B cell (primary cell): ENCODE measurements around the gene UBASH3B. TPM values are rescaled to one million over a fixed set of nuclear protein-coding genes. Genes with fewer than 3 reads are reported as not detected.

ENCODE experiments used
- ATAC-seq: fragments of 200-7000 bp; cut with Tn5 transposase; one replicate; pipeline ENCODE4 v1.10.0; 2021; ENCODE audit warnings: low read depth, mild to moderate bottlenecking, moderate number of reproducible peaks, moderate library complexity
- CTCF ChIA-PET: fragments of 350-600 bp; sonication (Branson Sonifier 250); formaldehyde crosslinking; loops from one replicate; lab custom pipeline; 2021; ENCODE audit warnings: antibody characterized with exemption, inconsistent platforms; lab: Charles Lee
- POLR2A ChIA-PET: fragments of 350-600 bp; sonication (Branson Sonifier 250); formaldehyde crosslinking; loops from one replicate; lab custom pipeline; 2021; ENCODE audit warnings: antibody characterized with exemption; lab: Charles Lee
- DNase-seq: peaks from one replicate; pipeline ENCODE4 v3.0.0; 2013
- H2AFZ ChIP-seq: 2 replicates; pipeline ENCODE4 v1.6.1; 2012; ENCODE audit warnings: mild to moderate bottlenecking, low read depth, low read length; ENCODE audit not compliant: insufficient read depth, poor library complexity, severe bottlenecking
- H3K27ac ChIP-seq, 2 donors: 1 replicate in 1 of 2; 2 replicates in 1 of 2; pipeline ENCODE4 v1.5.1; 2012 to 2013; ENCODE audit warnings: low read length in 2 of 2, mild to moderate bottlenecking in 2 of 2, moderate library complexity in 1 of 2
- H3K27me3 ChIP-seq, 4 experiments: fragments of 200-600 bp in 1 of 4; sonication (generic) in 1 of 4; replicated peaks in 1 of 4; 1 replicate in 2 of 4; 2 replicates in 2 of 4; pipeline versions ENCODE4 v1.6.1 to v1.7.0; 2013 to 2016; ENCODE audit warnings: low read length in 3 of 4, mild to moderate bottlenecking in 2 of 4, mixed read lengths in 1 of 4, moderate library complexity in 1 of 4; ENCODE audit not compliant: insufficient read depth in 4 of 4, control insufficient read depth in 3 of 4; ENCODE audit errors: control extremely low read depth in 1 of 4
- H3K36me3 ChIP-seq, 2 experiments: replicated peaks in 1 of 2; 1 replicate in 1 of 2; 2 replicates in 1 of 2; pipeline versions ENCODE4 v1.6.1 to v1.7.1; 2013; ENCODE audit warnings: low read length in 1 of 2; ENCODE audit not compliant: insufficient read depth in 2 of 2, control insufficient read depth in 1 of 2; ENCODE audit errors: control extremely low read depth in 1 of 2, extremely low read depth in 1 of 2
- H3K4me1 ChIP-seq, 2 donors: fragments of 200-600 bp in 1 of 2; sonication (generic) in 1 of 2; 1 replicate in 1 of 2; 2 replicates in 1 of 2; pipeline versions ENCODE4 v1.5.1 to v1.6.1; 2013 to 2017; ENCODE audit warnings: low read length in 2 of 2; ENCODE audit not compliant: control insufficient read depth in 2 of 2, insufficient read depth in 2 of 2
- H3K4me2 ChIP-seq: replicated peaks from 2 replicates; pipeline ENCODE3; 2012; ENCODE audit warnings: mild to moderate bottlenecking, low read depth, low read length; ENCODE audit not compliant: poor library complexity, severe bottlenecking
- H3K4me3 ChIP-seq, 5 experiments: fragments of 200-600 bp in 1 of 5; sonication (generic) in 1 of 5; 1 replicate in 3 of 5; 2 replicates in 2 of 5; pipeline versions ENCODE4 v1.5.1 to v1.7.0; 2011 to 2016; ENCODE audit warnings: low read length in 4 of 5, mild to moderate bottlenecking in 4 of 5, low read depth in 2 of 5, control low read depth in 1 of 5, moderate library complexity in 1 of 5; ENCODE audit not compliant: insufficient read depth in 1 of 5; ENCODE audit errors: control extremely low read depth in 1 of 5, extremely low read depth in 1 of 5
- H3K79me2 ChIP-seq: fragments of 200-600 bp; sonication (generic); one replicate; pipeline ENCODE4 v1.6.0; 2016; ENCODE audit warnings: low read length; ENCODE audit not compliant: control insufficient read depth, insufficient read depth
- H3K9ac ChIP-seq: fragments of 200-600 bp; sonication (generic); 2 replicates; pipeline ENCODE4 v1.6.1; 2017; ENCODE audit warnings: mild to moderate bottlenecking, low read length, moderate library complexity
- H3K9me3 ChIP-seq, 3 donors: one replicate each; pipeline versions ENCODE4 v1.6.1 to v1.7.1; 2013; ENCODE audit warnings: low read length in 2 of 3; ENCODE audit not compliant: control insufficient read depth in 2 of 3, insufficient read depth in 1 of 3; ENCODE audit errors: control extremely low read depth in 1 of 3
- H4K20me1 ChIP-seq: 2 replicates; pipeline ENCODE4 v1.6.0; 2012; ENCODE audit warnings: mild to moderate bottlenecking, low read length; ENCODE audit not compliant: insufficient read depth, control insufficient read depth, poor library complexity, severe bottlenecking
- H3K27ac Mint-ChIP-seq: one replicate; pipeline ENCODE4 v1.8.0; 2021; ENCODE audit warnings: mixed read lengths
- H3K27me3 Mint-ChIP-seq: one replicate; pipeline ENCODE4 v1.8.0; 2021; ENCODE audit warnings: mixed read lengths
- H3K4me1 Mint-ChIP-seq: one replicate; pipeline ENCODE4 v1.8.0; 2021; ENCODE audit warnings: mixed read lengths
- H3K4me3 Mint-ChIP-seq: one replicate; pipeline ENCODE4 v1.8.0; 2021; ENCODE audit warnings: mixed read lengths
- H3K9me3 Mint-ChIP-seq: one replicate; pipeline ENCODE4 v1.8.0; 2022; ENCODE audit warnings: mixed read lengths; ENCODE audit not compliant: insufficient read depth
- CTCF ChIP-seq: fragments of 200-600 bp; IDR thresholded peaks from one replicate; pipeline ENCODE4 v1.8.0; 2022; ENCODE audit warnings: antibody characterized with exemption, mild to moderate bottlenecking
- EZH2 ChIP-seq: IDR thresholded peaks from 2 replicates; pipeline ENCODE4 v1.6.1; 2012; ENCODE audit warnings: borderline replicate concordance, low read depth, mild to moderate bottlenecking, moderate library complexity, low read length; ENCODE audit not compliant: insufficient read depth, poor library complexity, severe bottlenecking
- WGBS: methylation state at CpG from one replicate; pipeline ENCODE4 v1.1.5; 2013; ENCODE audit warnings: missing lambda C conversion rate; ENCODE audit not compliant: insufficient coverage; 5-methylcytosine and 5-hydroxymethylcytosine counted together
- intact Hi-C: fragments of 100-400 bp; cut with micrococcal nuclease; formaldehyde crosslinking; loops from one replicate; pipeline ENCODE4 v1.10.0; 2022
- polyA plus RNA-seq: library from polyadenylated mRNA; depleted of rRNA; stranded (reverse); fragments of >200 nt; gene quantifications from 2 replicates; pipeline ENCODE4 v1.2.3, GENCODE V29; 2012
- total RNA-seq, 2 donors: library from RNA; stranded (reverse); fragments of 120-200 nt in 1 of 2; gene quantifications; 1 replicate in 1 of 2; 2 replicates in 1 of 2; pipeline versions ENCODE4 v1.2.3 to v1.2.4, GENCODE V29; 2013 to 2022

Gene UBASH3B
- total and polyA plus RNA-seq, 2 donors (not counting 1 experiment from before 2014, with no cell fraction given), result 2.3 to 3.6 TPM

GRCh38 chr11:122848186-122848585 is 192.7 kb downstream of the UBASH3B start:
- H3K4me3 Mint-ChIP-seq, result no peak overlapping the region
- ATAC-seq (no peak), DNase-seq (no peak)
- H3K27me3 Mint-ChIP-seq, result no peaks in the 10 kb centered on the region
- H3K9me3 ChIP-seq, result no peaks in the 10 kb centered on the region
- H3K27ac Mint-ChIP-seq, result no peak overlapping the region
- no peaks in the 10 kb centered on the region for H3K79me2 ChIP-seq
- H3K4me2 ChIP-seq, result no peak overlapping the region
- intact Hi-C loops, result no loop called here
- no peak overlapping the region for H3K9ac ChIP-seq
- no CpG with 5 or more reads among the region's 1 CpG for WGBS
- CTCF ChIA-PET, result interaction anchor here (0.7 to 1.4 kb wide), 2 partner anchors 15 to 267 kb away, joined by 3 to 8 read pairs; no protein-coding TSS in a partner anchor
- no peaks in the 10 kb centered on the region for H3K27me3 ChIP-seq
- H3K36me3 ChIP-seq, result no peaks in the 10 kb centered on the region
- TF ChIP-seq CTCF, result no peak
- TF ChIP-seq EZH2, result no peak
- H3K4me1 ChIP-seq, result peaks cover 31 to 46% of the 10 kb centered on the region in 2 donors
- peaks cover 46% of the 10 kb centered on the region for H3K4me1 Mint-ChIP-seq
- POLR2A ChIA-PET, result no interaction called here
- H3K4me3 ChIP-seq, result no peak overlapping the region
- H4K20me1 ChIP-seq, result no peaks in the 10 kb centered on the region
- H3K27ac ChIP-seq, result no peak overlapping the region
- no peaks in the 10 kb centered on the region for H3K9me3 Mint-ChIP-seq
- H2AFZ ChIP-seq, result no peak overlapping the region

- H3K27ac ChIP-seq, result no peak overlapping the region
- H3K9me3 ChIP-seq, result no peaks in the 10 kb centered on the region
- no peaks in the 10 kb centered on the region for H4K20me1 ChIP-seq
- Mint-ChIP-seq H3K27me3 (no peaks in the 10 kb centered on the region), H3K9me3 (no peaks in the 10 kb centered on the region), H3K4me3 (no peak overlapping the region), H3K27ac (no peak overlapping the region), H3K4me1 (peaks cover 30% of the 10 kb centered on the region)
- no peaks in the 10 kb centered on the region for H3K79me2 ChIP-seq
- POLR2A ChIA-PET, result no interaction called here
- DNase-seq (no peak), ATAC-seq (no peak)
- no peak overlapping the region for H3K4me3 ChIP-seq
- peaks cover 14 to 30% of the 10 kb centered on the region in 2 donors for H3K4me1 ChIP-seq
- TF ChIP-seq CTCF (no peak), EZH2 (no peak)
- WGBS, result 87% methylated on average over 2 of the region's 7 CpGs
- intact Hi-C loops, result loop anchor here (5.0 to 10.0 kb wide), 2 partner anchors 38 to 1195 kb away; no protein-coding TSS in a partner anchor
- no peaks in the 10 kb centered on the region for H3K36me3 ChIP-seq
- no peak overlapping the region for H3K4me2 ChIP-seq
- H3K27me3 ChIP-seq, result no peaks in the 10 kb centered on the region
- H3K9ac ChIP-seq, result no peak overlapping the region
- no peak overlapping the region for H2AFZ ChIP-seq
- CTCF ChIA-PET, result interaction anchor here (4.1 to 9.1 kb wide), 6 partner anchors 14 to 205 kb away, joined by 34 to 319 read pairs (median 50); no protein-coding TSS in a partner anchor
Observed at GRCh38 chr11:122850076-122850631, 194.6 kb downstream of the UBASH3B start.
